ENCODE data around the gene CAPN15. TPM values are rescaled to one million over a fixed set of nuclear protein-coding genes. Genes with fewer than 3 reads are reported as not detected.
A peak's percentile ranks its signal among the peaks of the same experiment; 100 is the strongest.

The CAPN15 gene
- total and polyA plus RNA-seq, 9 of the 15 experiments (the other 6 are each of a cell fraction or from before 2014, with no cell fraction given) = 0.62 to 111 (median 14.2) TPM

GRCh38 chr16:565419-566330, 38.2 kb downstream of the CAPN15 start:
- FAIRE-seq = no peak
- TF ChIP-seq CXXC5 (CRISPR knock-in tag; IDR thresholded peaks at IDR 0.05) (0 out of 2 replicates have a peak, but pooled peaks have one; percentile 14), ZNF184 (CRISPR knock-in tag; IDR thresholded peaks at IDR 0.05) (no peak), ZNF655 (CRISPR knock-in tag; IDR thresholded peaks at IDR 0.05) (no peak), CBFB (CRISPR knock-in tag; IDR thresholded peaks at IDR 0.05) (0 out of 2 replicates have a peak, but pooled peaks have one; percentile 2), REST (IDR thresholded peaks at IDR 0.05; ENCODE audit: borderline replicate concordance) (peak; percentile 68), REST (CRISPR knock-in tag; IDR thresholded peaks at IDR 0.05; ENCODE audit: low read depth) (no peak), KAT7 (CRISPR knock-in tag; IDR thresholded peaks at IDR 0.05; ENCODE audit: borderline replicate concordance) (no peak)

More at GRCh38 chr16:565419-566330, 38.2 kb downstream of the CAPN15 start:
- no peaks in the 10 kb centered on the region for H3K9me3 ChIP-seq (replicated peaks; ENCODE audit: control insufficient read depth, insufficient read depth, low read depth, low read length)
- in situ Hi-C loops (cut with MboI) = no loop called here
- ChIA-PET POLR2A (interaction anchor here (0.8 kb wide), 1 partner anchor 23 kb away, joined by 3 read pairs; no protein-coding TSS in a partner anchor), CTCF (ENCODE audit: low intra/inter-chr PET ratio) (no interaction called here)
- peak overlapping the region; percentile 81 for H2AFZ ChIP-seq (ENCODE audit: low read depth, low read length)
- peaks cover 31% of the 10 kb centered on the region for H3K79me2 ChIP-seq (ENCODE audit: control insufficient read depth, insufficient read depth, low read length)
- DNase-seq (ENCODE audit: extremely low read depth in 1 of 4, low spot score in 3 of 4) (peak in 3 of 4 experiments; percentile 38 to 49 (median 45)), ATAC-seq (0 out of 3 replicates have a peak, but pooled peaks have one; percentile 1)
- no peak overlapping the region for H3K4me3 ChIP-seq
- peaks cover 40 to 93% of the 10 kb centered on the region in 2 experiments for H3K4me1 ChIP-seq (replicated peaks in 1 of 2; ENCODE audit: control insufficient read depth in 2 of 2, insufficient read depth in 2 of 2, low read length in 2 of 2)
- H3K27ac ChIP-seq (ENCODE audit: extremely low read depth, low read depth, low read length) = peak overlapping the region; percentile 81; the same call in 2 of the 3 replicates
- intact Hi-C loops (cut with micrococcal nuclease) = loop anchor here (5.0 kb wide), 1 partner anchor 38 kb away; the partner anchor contains the start of gene CAPN15
- H3K27me3 ChIP-seq (ENCODE audit: control insufficient read depth in 2 of 2, insufficient read depth in 2 of 2, low read length in 2 of 2) = peaks cover 3 to 17% of the 10 kb centered on the region in 2 experiments; a peak in 4 of 5 replicates
- BruUV-seq (replicated peaks) = no TSS peak
- no peaks in the 10 kb centered on the region for H4K20me1 ChIP-seq (replicated peaks; ENCODE audit: control insufficient read depth, insufficient read depth, low read length)
- peak overlapping the region; percentile 78; the same call in 1 of the 2 replicates for H3K4me2 ChIP-seq (ENCODE audit: insufficient read depth, low read length)
- H3K9me1 ChIP-seq (ENCODE audit: control insufficient read depth, insufficient read depth, low read length) = no peaks in the 10 kb centered on the region
- peak overlapping the region; percentile 66 to 88; a peak in 3 of 4 replicates for H3K9ac ChIP-seq (ENCODE audit: insufficient read depth in 1 of 2, low read depth in 2 of 2, low read length in 2 of 2)
- WGBS (ENCODE audit: insufficient coverage, low coverage, missing lambda C conversion rate) = 43% methylated on average over 24 of the region's 35 CpGs
- no peaks in the 10 kb centered on the region for H3K36me3 ChIP-seq (ENCODE audit: control insufficient read depth, insufficient read depth, low read length)

Data from K562 (cell line).